ENCODE results near the gene SPPL3. TPM values are rescaled to one million over a fixed set of nuclear protein-coding genes. Genes with fewer than 3 reads are reported as not detected.

The SPPL3 gene
- total RNA-seq, 4 donors from 2014 or later: 18.9 to 21.5 (median 20.5) TPM

- TF ChIP-seq CTCF (IDR thresholded peaks at IDR 0.05; ENCODE audit: low read depth): no peak
Measured at GRCh38 chr12:120869376-120869775, 34.8 kb downstream of the SPPL3 start.

- TF ChIP-seq CTCF (IDR thresholded peaks at IDR 0.05; ENCODE audit: low read depth): no peak
Measured at GRCh38 chr12:120866108-120866507, 38.0 kb downstream of the SPPL3 start.

GRCh38 chr12:120865098-120865497 is 39.1 kb downstream of the SPPL3 start:
- no peak for TF ChIP-seq CTCF (IDR thresholded peaks at IDR 0.05; ENCODE audit: low read depth)

- TF ChIP-seq CTCF (IDR thresholded peaks at IDR 0.05; ENCODE audit: low read depth): no peak
Measured at GRCh38 chr12:120862664-120863063, 41.5 kb downstream of the SPPL3 start.

GRCh38 chr12:120861074-120861795 is 42.9 kb downstream of the SPPL3 start:
- TF ChIP-seq CTCF (IDR thresholded peaks at IDR 0.05; ENCODE audit: low read depth): no peak

- TF ChIP-seq CTCF (IDR thresholded peaks at IDR 0.05; ENCODE audit: low read depth): no peak
Measured at GRCh38 chr12:120858306-120859088, 45.7 kb downstream of the SPPL3 start.

GRCh38 chr12:120856980-120857379 is 47.2 kb downstream of the SPPL3 start:
- TF ChIP-seq CTCF (IDR thresholded peaks at IDR 0.05; ENCODE audit: low read depth): no peak
